ENCODE data around the gene XRCC4.

DNA sequence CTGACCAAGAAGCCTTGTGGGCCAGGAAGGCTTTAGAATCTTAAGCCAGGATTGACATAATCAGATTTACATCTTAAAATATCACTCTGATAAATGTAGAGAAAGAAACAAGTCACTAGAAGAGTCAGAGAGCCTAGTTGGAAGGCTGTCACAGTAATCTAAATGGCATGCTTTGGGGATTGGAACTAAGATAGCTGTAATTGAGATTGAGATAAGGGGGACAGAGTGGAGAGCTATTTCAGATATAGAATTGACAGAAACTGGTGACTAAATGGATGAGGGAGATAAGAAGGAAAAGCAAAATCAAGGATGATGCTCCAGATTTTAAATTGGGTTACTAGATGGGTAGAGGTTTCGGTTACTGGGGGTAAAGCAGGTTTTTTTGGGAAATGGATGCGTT, 100.5 kb downstream of the XRCC4 start:
- TF ChIP-seq TARDBP (IDR thresholded peaks at IDR 0.05) (no peak), ZNF384 (IDR thresholded peaks at IDR 0.05) (no peak), ELF4 (IDR thresholded peaks at IDR 0.05) (no peak), L3MBTL2 (conservative IDR thresholded peaks at IDR 0.05) (no peak), FOXK2 (IDR thresholded peaks at IDR 0.05) (no peak), NFRKB (IDR thresholded peaks at IDR 0.05) (no peak), HDGF (IDR thresholded peaks at IDR 0.05; ENCODE audit: borderline replicate concordance) (no peak), FOXM1 (IDR thresholded peaks at IDR 0.05; ENCODE audit: borderline replicate concordance) (no peak)
- TF ChIP-seq, protein P1, sequence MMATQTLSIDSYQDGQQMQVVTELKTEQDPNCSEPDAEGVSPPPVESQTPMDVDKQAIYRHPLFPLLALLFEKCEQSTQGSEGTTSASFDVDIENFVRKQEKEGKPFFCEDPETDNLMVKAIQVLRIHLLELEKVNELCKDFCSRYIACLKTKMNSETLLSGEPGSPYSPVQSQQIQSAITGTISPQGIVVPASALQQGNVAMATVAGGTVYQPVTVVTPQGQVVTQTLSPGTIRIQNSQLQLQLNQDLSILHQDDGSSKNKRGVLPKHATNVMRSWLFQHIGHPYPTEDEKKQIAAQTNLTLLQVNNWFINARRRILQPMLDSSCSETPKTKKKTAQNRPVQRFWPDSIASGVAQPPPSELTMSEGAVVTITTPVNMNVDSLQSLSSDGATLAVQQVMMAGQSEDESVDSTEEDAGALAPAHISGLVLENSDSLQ (IDR thresholded peaks at IDR 0.05) = no peak
